Measurements from ENCODE around the gene UBR3. TPM values are rescaled to one million over a fixed set of nuclear protein-coding genes. Genes with fewer than 3 reads are reported as not detected.

Gene UBR3
- total RNA-seq, 1 donor from 2014 or later = 34.4 TPM

GRCh38 chr2:169910109-169910799 is 83.0 kb downstream of the UBR3 start:
- no peak for TF ChIP-seq CTCF (conservative IDR thresholded peaks at IDR 0.05)
- Mint-ChIP-seq H3K4me3 (no peak overlapping the region), H3K36me3 (peaks cover 15% of the 10 kb centered on the region), H3K9me3 (no peaks in the 10 kb centered on the region), H3K4me1 (ENCODE audit: unreplicated experiment) (no peaks in the 10 kb centered on the region), H3K27ac (no peak overlapping the region), H3K27me3 (no peaks in the 10 kb centered on the region)
- no peak for DNase-seq (ENCODE audit: extremely low spot score, unreplicated experiment)

GRCh38 chr2:169911119-169911518 is 83.9 kb downstream of the UBR3 start:
- no peak for TF ChIP-seq CTCF (conservative IDR thresholded peaks at IDR 0.05)
- H3K9me3 Mint-ChIP-seq = no peaks in the 10 kb centered on the region
- no peak for DNase-seq (ENCODE audit: extremely low spot score, unreplicated experiment)
- H3K27ac Mint-ChIP-seq = no peak overlapping the region
- peaks cover 15% of the 10 kb centered on the region for H3K36me3 Mint-ChIP-seq
- H3K27me3 Mint-ChIP-seq = no peaks in the 10 kb centered on the region
- no peak overlapping the region for H3K4me3 Mint-ChIP-seq
- no peaks in the 10 kb centered on the region for H3K4me1 Mint-ChIP-seq (ENCODE audit: unreplicated experiment)

- TF ChIP-seq CTCF (conservative IDR thresholded peaks at IDR 0.05) = no peak
- Mint-ChIP-seq H3K27me3 (no peaks in the 10 kb centered on the region), H3K9me3 (no peaks in the 10 kb centered on the region), H3K4me1 (ENCODE audit: unreplicated experiment) (no peaks in the 10 kb centered on the region), H3K36me3 (peaks cover 20% of the 10 kb centered on the region), H3K27ac (no peak overlapping the region), H3K4me3 (no peak overlapping the region)
- DNase-seq (ENCODE audit: extremely low spot score, unreplicated experiment) = no peak
Observed at GRCh38 chr2:169916623-169917022, 89.4 kb downstream of the UBR3 start.

GRCh38 chr2:169923977-169924376 is 96.7 kb downstream of the UBR3 start:
- H3K27ac Mint-ChIP-seq = no peak overlapping the region
- no peak for DNase-seq (ENCODE audit: extremely low spot score, unreplicated experiment)
- peaks cover 5% of the 10 kb centered on the region for H3K36me3 Mint-ChIP-seq
- TF ChIP-seq CTCF (conservative IDR thresholded peaks at IDR 0.05) = no peak
- H3K4me1 Mint-ChIP-seq (ENCODE audit: unreplicated experiment) = no peaks in the 10 kb centered on the region
- H3K9me3 Mint-ChIP-seq = no peaks in the 10 kb centered on the region
- H3K4me3 Mint-ChIP-seq = no peak overlapping the region
- no peaks in the 10 kb centered on the region for H3K27me3 Mint-ChIP-seq

- H3K36me3 Mint-ChIP-seq = no peaks in the 10 kb centered on the region
- DNase-seq (ENCODE audit: extremely low spot score, unreplicated experiment) = no peak
- H3K27ac Mint-ChIP-seq = no peak overlapping the region
- no peaks in the 10 kb centered on the region for H3K27me3 Mint-ChIP-seq
- no peaks in the 10 kb centered on the region for H3K4me1 Mint-ChIP-seq (ENCODE audit: unreplicated experiment)
- H3K4me3 Mint-ChIP-seq = no peak overlapping the region
- no peak for TF ChIP-seq CTCF (conservative IDR thresholded peaks at IDR 0.05)
- no peaks in the 10 kb centered on the region for H3K9me3 Mint-ChIP-seq
Observed at GRCh38 chr2:169925968-169926367, 98.7 kb downstream of the UBR3 start.

Measured in type B pancreatic cell (in vitro differentiated cells).